ENCODE measurements around the gene GABRE. TPM values are rescaled to one million over a fixed set of nuclear protein-coding genes. Genes with fewer than 3 reads are reported as not detected.

Gene GABRE, protein sequence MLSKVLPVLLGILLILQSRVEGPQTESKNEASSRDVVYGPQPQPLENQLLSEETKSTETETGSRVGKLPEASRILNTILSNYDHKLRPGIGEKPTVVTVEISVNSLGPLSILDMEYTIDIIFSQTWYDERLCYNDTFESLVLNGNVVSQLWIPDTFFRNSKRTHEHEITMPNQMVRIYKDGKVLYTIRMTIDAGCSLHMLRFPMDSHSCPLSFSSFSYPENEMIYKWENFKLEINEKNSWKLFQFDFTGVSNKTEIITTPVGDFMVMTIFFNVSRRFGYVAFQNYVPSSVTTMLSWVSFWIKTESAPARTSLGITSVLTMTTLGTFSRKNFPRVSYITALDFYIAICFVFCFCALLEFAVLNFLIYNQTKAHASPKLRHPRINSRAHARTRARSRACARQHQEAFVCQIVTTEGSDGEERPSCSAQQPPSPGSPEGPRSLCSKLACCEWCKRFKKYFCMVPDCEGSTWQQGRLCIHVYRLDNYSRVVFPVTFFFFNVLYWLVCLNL
- not detected for total RNA-seq

DNA sequence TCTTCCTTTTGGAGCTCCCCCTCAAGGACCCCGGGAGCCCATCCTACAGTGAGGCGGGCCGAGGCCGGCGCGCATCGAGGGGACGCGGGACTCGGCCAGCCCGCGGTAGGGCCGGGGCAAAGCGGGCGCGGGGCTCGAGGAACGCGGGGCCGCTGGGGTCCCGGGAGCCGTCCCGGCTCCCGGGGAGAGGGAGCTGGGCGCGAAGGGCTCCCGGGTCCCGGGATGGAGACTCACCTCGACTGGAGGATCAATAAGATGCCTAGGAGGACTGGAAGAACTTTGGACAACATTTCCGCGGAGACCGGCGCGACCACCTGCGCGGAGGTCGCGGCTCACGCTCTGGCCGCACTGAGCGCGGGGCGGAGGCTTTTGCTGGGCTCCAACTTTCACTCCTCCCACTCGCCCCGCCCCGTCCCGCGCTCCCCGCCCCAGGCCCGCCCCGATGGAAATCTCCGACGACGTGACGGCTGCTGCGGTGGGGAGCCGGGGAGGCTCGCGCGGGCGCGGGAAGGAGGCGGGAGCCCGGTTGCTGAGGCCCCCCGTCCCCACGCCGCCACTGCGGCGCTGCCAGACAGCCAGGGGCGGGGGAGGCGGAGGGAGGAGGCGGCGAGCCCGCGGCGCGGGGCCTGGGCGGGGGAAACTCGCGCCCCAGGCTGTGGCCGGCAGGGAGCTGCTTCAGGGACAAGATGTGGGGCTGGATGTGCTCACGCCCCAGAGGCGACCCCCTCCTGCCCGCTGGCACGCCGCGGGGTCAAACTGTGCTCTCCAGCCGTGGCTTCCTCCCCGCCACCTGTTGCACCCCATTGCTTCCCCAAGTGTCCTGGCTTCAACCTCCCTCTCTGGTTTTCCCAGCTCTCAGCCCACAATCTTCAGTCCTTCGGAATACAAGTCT lies at the start of gene GABRE:
TSS of gene GABRE (minus strand) at position 341 of the 892 bp plus-strand sequence. CDS start at position 290, 51 bp downstream.
- POLR2A ChIA-PET, result no interaction called here
- CTCF ChIA-PET, result no interaction called here

GRCh38 chrX:152020888-152021287 lies 46.4 kb upstream of the GABRE start:
- CTCF ChIA-PET, result no interaction called here
- POLR2A ChIA-PET, result no interaction called here

DNA sequence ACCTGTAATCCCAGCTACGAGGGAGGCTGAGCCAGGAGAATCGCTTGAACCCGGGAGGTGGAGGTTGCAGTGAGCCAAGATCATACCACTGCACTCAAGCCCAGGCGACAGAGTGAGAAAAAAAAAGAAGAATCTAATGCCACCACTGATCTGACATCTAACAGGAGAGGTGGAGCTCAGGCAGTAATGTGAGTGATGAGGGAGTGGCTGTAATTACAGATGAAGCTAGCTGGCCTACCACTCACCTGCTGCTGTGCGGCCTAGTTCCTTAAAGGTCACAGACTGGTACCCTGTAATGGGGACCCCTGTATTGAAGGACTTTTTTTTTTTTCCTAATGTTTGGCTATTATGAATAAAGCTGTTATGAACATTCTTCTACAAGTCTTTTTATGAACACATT lies 25.3 kb upstream of the GABRE start:
- ChIA-PET CTCF (no interaction called here), POLR2A (no interaction called here)

- CTCF ChIA-PET, result no interaction called here
Observed at GRCh38 chrX:151997539-151997938, 23.1 kb upstream of the GABRE start.

DNA sequence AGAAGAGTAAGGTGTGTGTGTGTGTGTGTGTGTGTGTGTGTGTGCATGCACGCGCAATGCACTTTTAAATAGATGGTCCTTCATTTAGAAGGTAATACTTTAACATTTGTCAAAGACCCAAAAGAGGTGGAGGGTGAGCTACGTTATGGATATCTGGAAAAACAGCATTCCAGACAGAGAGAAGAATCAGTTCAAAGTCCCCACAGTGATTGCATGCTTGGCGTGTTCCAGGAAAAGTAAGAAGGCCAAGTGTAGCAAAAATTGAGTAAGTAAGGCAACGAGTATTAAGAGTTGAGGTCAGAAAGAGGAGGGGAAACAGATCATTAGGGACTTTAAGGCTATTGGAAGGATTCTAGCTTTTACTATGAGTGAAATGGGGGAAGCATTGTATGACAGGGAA lies 21.9 kb upstream of the GABRE start:
- CTCF ChIA-PET, result no interaction called here

More at GRCh38 chrX:151997539-151997938, 23.1 kb upstream of the GABRE start:
- POLR2A ChIA-PET, result no interaction called here

DNA sequence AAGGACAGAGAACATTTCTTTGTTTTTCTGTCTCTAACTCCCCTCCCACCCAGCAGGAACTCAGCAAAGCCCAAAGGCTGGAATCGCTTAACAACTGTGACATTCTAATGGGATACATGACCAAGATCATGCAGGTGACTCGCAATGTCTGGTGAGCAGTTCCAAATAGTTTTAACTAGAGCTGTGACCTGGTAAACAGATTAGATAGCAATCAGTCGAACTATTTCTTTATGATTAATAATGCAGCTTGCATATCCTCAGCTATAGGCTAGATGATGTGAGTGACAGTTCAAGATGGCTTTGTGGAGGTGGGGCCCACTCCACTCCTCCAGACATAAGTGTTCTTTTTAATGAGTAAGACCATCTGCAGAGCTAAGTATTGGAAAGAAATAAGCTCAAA lies 20.0 kb upstream of the GABRE start:
- CTCF ChIA-PET, result no interaction called here
- POLR2A ChIA-PET, result no interaction called here

More for the DNA sequence above, 21.9 kb upstream of the GABRE start:
- POLR2A ChIA-PET, result no interaction called here

GRCh38 chrX:151988706-151989299 lies 14.3 kb upstream of the GABRE start:
- CTCF ChIA-PET, result no interaction called here
- POLR2A ChIA-PET, result no interaction called here

DNA sequence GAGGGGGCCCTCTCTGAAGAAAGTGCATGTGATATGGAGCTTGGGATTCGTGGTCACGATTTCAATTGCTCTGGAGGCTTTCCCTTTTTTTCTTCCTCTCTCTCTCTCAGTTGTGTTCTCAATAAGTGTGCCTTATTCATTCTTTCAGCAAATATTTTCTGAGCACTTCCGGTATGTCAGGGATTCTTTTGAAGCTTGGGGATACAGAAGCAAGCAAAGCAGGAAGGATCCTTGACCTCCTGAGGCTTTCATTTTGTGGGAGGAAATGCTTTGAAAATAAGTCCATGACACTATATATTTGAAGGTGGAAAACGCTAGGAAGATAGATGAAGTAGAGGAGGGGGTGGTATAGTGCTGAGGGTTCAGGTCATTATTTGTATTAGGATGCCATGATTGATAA lies 12.6 kb upstream of the GABRE start:
- CTCF ChIA-PET, result no interaction called here

GRCh38 chrX:151985955-151986354 lies 11.5 kb upstream of the GABRE start:
- POLR2A ChIA-PET, result no interaction called here
- CTCF ChIA-PET, result no interaction called here

More for the DNA sequence above, 12.6 kb upstream of the GABRE start:
- POLR2A ChIA-PET, result no interaction called here

GRCh38 chrX:151985531-151985930 lies 11.1 kb upstream of the GABRE start:
- CTCF ChIA-PET, result no interaction called here
- POLR2A ChIA-PET, result no interaction called here

- POLR2A ChIA-PET, result no interaction called here
- CTCF ChIA-PET, result no interaction called here
Observed at GRCh38 chrX:151984902-151985301, 10.4 kb upstream of the GABRE start.

DNA sequence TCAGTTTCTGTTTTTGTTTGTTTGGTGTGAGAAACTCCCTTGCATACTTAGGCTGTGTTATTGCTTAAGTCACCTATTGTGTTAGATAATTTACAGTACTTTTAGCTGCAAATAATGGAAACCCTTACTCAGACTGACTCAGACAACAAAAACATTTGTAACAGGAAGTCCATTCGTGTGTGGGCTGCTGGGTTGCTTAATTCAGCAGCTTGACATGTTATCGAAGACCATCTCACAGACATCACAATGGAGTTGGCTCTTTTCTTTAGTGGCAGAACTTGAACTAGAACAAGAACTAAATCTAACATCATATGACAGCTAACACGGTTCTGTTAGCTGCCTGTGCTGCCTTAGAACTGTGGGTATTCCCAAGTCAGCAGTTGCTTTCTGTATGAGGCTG lies 9.9 kb upstream of the GABRE start:
- ChIA-PET CTCF (no interaction called here), POLR2A (no interaction called here)

- POLR2A ChIA-PET, result no interaction called here
Observed at GRCh38 chrX:151983186-151983585, 8.7 kb upstream of the GABRE start.

DNA sequence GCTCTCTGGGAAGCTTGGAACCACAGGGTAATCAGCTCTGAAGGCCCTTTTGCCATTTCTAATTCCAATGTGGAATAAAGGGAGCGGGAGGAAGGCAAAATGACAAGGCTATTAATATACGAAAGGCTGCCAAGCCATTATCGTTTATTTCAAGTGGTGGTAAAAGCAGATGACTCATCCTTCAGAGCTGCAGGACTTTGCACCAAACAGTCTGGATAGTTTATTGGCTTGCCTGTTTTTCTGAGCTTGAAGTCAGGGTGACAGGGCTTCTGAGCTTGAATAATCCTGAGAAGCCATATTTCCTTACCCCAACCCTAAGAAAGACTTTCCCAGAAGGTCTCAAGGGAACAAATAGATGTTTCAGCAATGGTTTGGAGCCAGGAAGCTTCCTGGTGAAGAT lies 7.7 kb upstream of the GABRE start:
- POLR2A ChIA-PET, result no interaction called here
- CTCF ChIA-PET, result no interaction called here

More at GRCh38 chrX:151983186-151983585, 8.7 kb upstream of the GABRE start:
- CTCF ChIA-PET, result no interaction called here

- CTCF ChIA-PET, result no interaction called here
- POLR2A ChIA-PET, result no interaction called here
Observed at GRCh38 chrX:151981129-151981528, 6.7 kb upstream of the GABRE start.

DNA sequence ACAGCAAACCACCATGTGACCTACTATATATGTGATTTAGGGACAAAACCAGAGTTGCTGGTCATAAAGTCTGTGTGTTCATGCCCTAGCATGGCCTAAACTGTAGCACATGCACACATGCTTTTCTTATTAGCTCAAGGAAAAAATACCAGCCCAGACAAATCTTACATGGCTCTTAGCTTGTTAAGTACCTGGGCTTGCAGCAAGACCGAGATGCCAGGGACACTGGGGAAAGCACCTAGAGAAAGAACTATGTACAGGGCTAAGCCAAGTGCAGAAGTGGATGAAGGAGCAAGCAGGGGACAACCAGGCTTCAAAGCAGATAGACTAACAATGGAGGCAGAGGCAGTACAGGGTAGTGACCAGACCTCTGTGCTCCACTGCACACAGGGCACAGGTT lies 3.4 kb upstream of the GABRE start:
- ChIA-PET CTCF (no interaction called here), POLR2A (no interaction called here)

DNA sequence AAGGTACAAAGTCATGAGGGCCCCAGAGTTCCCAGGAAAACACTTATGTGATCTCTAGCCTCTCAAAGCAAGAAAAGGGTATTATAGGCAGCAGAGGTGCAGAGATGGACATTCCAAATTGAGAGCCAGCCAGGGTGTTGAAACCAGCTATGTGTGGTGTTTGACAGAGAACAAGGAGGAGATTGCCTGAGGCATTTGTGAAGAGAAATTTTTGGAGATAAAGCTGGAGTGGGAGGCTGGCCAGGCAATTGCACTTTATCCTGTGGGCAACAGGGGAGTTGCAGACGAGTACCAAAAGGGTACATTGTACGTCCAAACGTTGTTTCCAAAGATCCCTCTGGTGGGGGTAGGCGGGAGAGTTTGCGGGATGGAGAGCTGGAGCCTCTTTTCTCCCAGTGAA lies 2.5 kb upstream of the GABRE start:
- CTCF ChIA-PET, result no interaction called here

GRCh38 chrX:151975736-151976275 lies 1.3 kb upstream of the GABRE start:
- POLR2A ChIA-PET, result no interaction called here
- CTCF ChIA-PET, result no interaction called here

More for the DNA sequence above, 2.5 kb upstream of the GABRE start:
- POLR2A ChIA-PET, result no interaction called here

GRCh38 chrX:151975228-151975593 lies 735 bp upstream of the GABRE start:
- ChIA-PET POLR2A (no interaction called here), CTCF (no interaction called here)

DNA sequence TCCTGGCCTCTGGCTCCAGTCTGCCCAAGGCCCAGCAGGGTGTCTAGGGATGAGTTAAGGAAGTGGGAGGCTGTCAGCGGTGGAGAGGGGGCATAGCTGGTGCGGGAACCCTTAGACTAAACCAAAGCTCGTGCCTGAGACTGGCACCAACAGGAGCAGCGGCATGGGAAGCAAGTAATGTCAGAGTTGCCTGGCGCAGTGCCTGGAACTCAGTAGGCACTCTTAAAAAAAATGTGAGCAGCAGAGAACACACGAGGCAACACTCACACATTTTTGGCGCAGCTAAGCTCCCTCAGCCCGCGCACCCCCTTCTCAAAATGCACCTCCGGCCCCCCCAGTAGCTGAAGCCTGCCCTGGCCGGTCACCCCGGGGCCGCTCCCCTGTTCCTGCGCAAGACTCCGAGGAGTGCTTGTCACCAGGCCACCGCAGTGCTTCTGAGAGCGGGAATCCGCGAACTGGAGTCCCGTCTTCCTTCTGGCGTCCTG lies 583 bp downstream of the GABRE start:
- POLR2A ChIA-PET, result no interaction called here

More for the DNA sequence above, 583 bp downstream of the GABRE start:
- CTCF ChIA-PET, result no interaction called here

Measured in activated CD8-positive, alpha-beta memory T cell treated with anti-CD3 and anti-CD28 coated beads for 36 hours (primary cell).